Subcutaneous adipose tissue (tissue), 4 donors: Measurements from ENCODE around the gene ARID5B. TPM values are rescaled to one million over a fixed set of nuclear protein-coding genes. Genes with fewer than 3 reads are reported as not detected.

ENCODE experiments used
- CTCF ChIP-seq: fragments of 450-650 bp; IDR thresholded peaks from one replicate; pipeline ENCODE4 v1.5.1; 2016; ENCODE audit warnings: low read depth, mild to moderate bottlenecking, control low read depth, antibody characterized with exemption, moderate library complexity
- total RNA-seq, 4 donors: library from RNA; depleted of rRNA; stranded (reverse); fragments of >200 nt; gene quantifications; one replicate each; pipeline ENCODE4 v1.1.0, GENCODE V29; 2016

The ARID5B gene
- total RNA-seq, 4 donors from 2014 or later: 61.4 to 193 (median 86.2) TPM

- no peak for TF ChIP-seq CTCF
Measured at GRCh38 chr10:62034096-62034640, 132.7 kb downstream of the ARID5B start.

DNA sequence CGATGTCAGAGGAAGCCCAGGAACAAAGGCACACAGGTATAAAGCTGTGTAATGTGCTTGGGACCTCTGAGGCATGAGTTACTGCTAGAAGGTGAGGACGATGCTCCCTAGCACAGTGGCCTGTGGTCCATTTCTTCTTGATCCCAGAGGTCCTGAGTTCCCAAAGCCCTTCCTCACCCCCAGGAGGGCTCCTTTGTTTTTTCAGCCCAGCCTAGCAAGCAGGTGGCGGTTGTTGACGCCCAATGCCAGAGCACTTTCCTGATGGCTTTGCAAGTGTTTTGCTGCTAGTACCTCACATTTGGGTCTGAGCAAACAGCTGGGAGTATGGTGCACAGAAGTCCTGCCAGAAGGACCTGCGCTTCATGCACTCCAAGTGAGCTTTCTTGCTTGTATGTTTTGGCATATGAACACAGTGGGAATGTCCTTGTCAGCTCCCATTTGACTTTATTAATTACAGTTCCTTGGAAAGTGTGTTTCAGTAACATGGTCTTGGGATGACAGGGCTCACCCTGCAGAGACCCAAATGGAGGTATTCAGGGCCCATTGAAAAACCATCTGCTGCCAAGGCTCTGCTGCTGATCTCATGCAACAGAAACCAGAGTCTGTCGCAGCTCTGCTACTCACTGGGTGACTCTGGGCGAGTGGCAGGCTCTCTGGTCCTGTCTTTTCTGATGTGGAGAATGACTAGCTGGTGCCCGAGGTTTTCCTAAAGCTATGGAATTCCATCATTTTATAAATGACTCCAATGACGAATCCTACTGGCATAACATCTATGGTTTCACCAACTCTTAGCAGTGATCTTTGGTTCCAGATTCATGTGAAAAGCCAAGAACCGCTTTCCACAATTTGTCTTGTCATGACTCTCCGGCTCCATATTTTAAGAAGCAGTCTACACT, 134.9 kb downstream of the ARID5B start:
- TF ChIP-seq CTCF: no peak

GRCh38 chr10:62037166-62037831, 135.8 kb downstream of the ARID5B start:
- no peak for TF ChIP-seq CTCF

DNA sequence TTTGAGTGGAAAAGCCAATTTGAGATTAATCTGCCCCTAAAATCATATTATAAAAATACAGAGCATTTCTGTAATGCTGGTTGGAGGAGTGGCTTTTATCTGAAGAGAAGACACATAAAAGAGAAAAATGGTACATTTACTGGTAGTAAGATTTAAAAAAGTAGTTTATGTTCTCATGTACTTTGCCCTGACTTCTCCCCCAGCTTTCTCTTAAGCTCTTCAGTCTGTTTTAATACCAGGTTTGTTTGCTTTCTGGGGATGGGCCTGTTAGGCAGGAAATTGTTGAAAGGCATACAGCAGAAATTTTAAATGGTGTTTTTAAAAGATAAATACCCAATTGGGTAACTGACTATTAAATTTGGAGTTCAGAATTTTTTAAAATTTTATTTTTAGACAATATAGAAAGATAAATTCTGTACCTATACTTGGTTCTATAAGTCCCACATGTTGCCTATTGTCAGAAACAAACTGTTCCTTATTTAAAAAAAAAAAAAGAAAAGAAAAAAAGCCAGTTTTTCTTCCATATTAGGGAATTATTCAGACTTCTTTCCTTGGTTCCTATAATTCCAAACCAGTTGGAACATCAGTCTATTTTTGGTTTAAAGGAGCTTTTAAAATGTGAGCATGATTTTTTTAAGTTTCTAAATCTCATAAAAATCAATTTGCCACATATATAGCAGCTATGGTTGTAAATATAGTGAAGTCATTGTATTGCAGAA, 136.6 kb downstream of the ARID5B start:
- no peak for TF ChIP-seq CTCF

GRCh38 chr10:62038609-62039190, 137.2 kb downstream of the ARID5B start:
- TF ChIP-seq CTCF: no peak

- TF ChIP-seq CTCF: no peak
Measured at GRCh38 chr10:62039954-62040353, 138.5 kb downstream of the ARID5B start.
